ENCODE data around the gene RIMKLB.
"Not testable (repeated sequence)": the region's sequence is repeated elsewhere in the genome, so short reads cannot be mapped to it uniquely, and the experiment has no call there.

DNA sequence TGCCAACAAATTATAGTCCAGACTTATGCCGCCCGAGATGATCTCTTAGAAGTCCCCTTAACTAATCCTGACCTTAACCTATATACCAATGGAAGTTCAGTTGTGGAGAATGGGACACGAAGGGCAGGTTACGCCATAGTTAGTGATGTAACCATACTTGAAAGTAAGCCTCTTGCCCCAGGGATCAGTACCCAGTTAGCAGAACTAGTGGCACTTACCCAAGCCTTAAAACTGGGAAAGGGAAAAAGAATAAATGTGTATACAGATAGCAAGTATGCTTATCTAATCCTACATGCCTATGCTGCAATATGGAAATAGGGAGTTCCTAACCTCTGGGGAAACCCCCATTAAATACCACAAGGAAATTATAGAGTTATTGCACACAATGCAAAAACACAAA is 95.4 kb downstream of the RIMKLB start:
- TF ChIP-seq, protein P1, sequence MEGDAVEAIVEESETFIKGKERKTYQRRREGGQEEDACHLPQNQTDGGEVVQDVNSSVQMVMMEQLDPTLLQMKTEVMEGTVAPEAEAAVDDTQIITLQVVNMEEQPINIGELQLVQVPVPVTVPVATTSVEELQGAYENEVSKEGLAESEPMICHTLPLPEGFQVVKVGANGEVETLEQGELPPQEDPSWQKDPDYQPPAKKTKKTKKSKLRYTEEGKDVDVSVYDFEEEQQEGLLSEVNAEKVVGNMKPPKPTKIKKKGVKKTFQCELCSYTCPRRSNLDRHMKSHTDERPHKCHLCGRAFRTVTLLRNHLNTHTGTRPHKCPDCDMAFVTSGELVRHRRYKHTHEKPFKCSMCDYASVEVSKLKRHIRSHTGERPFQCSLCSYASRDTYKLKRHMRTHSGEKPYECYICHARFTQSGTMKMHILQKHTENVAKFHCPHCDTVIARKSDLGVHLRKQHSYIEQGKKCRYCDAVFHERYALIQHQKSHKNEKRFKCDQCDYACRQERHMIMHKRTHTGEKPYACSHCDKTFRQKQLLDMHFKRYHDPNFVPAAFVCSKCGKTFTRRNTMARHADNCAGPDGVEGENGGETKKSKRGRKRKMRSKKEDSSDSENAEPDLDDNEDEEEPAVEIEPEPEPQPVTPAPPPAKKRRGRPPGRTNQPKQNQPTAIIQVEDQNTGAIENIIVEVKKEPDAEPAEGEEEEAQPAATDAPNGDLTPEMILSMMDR (IDR thresholded peaks at IDR 0.05; ENCODE audit: low read length), result not testable (repeated sequence)
- TF ChIP-seq EZH2 (IDR thresholded peaks at IDR 0.05; ENCODE audit: borderline replicate concordance, low read length), result not testable (repeated sequence)
